GM23338 (cell line): Measurements from ENCODE around the gene NDUFB2. TPM values are rescaled to one million over a fixed set of nuclear protein-coding genes. Genes with fewer than 3 reads are reported as not detected.

Experiments used
- ATAC-seq: fragments of 200-7000 bp; cut with Tn5 transposase; 3 replicates; pipeline ENCODE4 v1.9.1; 2020
- DNase-seq: peaks from one replicate; pipeline ENCODE4 v3.0.0-alpha.2; 2015; ENCODE audit warnings: low spot score
- H2AFZ ChIP-seq: fragments of 200-600 bp; sonication (generic); 2 replicates; pipeline ENCODE4 v1.8.0; 2016; ENCODE audit warnings: antibody characterized with exemption, mild to moderate bottlenecking, moderate library complexity
- H3F3A ChIP-seq: fragments of 200-600 bp; sonication (generic); replicated peaks from 2 replicates; pipeline ENCODE4 v1.8.0; 2017; ENCODE audit warnings: antibody characterized with exemption, mixed run types, low read depth
- H3K27ac ChIP-seq: fragments of 200-600 bp; sonication (generic); 2 replicates; pipeline ENCODE4 v1.6.1; 2016; ENCODE audit warnings: low read depth
- H3K27me3 ChIP-seq: fragments of 200-600 bp; sonication (generic); 2 replicates; pipeline ENCODE4 v1.8.0; 2016; ENCODE audit warnings: mild to moderate bottlenecking, mixed run types, moderate library complexity; ENCODE audit not compliant: insufficient read depth
- H3K36me3 ChIP-seq: fragments of 200-600 bp; sonication (generic); 2 replicates; pipeline ENCODE4 v1.8.0; 2016; ENCODE audit warnings: mild to moderate bottlenecking; ENCODE audit not compliant: insufficient read depth
- H3K4me1 ChIP-seq: fragments of 200-600 bp; sonication (generic); 2 replicates; pipeline ENCODE4 v1.8.0; 2016; ENCODE audit warnings: mild to moderate bottlenecking, moderate library complexity; ENCODE audit not compliant: insufficient read depth
- H3K4me2 ChIP-seq: fragments of 200-600 bp; sonication (generic); 2 replicates; pipeline ENCODE4 v1.7.1; 2017; ENCODE audit warnings: mixed run types
- H3K4me3 ChIP-seq: fragments of 200-600 bp; sonication (generic); 2 replicates; pipeline ENCODE4 v1.6.1; 2016; ENCODE audit warnings: mixed run types
- H3K79me2 ChIP-seq: fragments of 200-600 bp; sonication (generic); replicated peaks from 2 replicates; pipeline ENCODE4 v1.8.0; 2017; ENCODE audit warnings: mild to moderate bottlenecking; ENCODE audit not compliant: insufficient read depth
- H3K9me2 ChIP-seq: fragments of 200-600 bp; sonication (generic); 2 replicates; pipeline ENCODE4 v1.8.0; 2017; ENCODE audit not compliant: insufficient read depth
- H4K20me1 ChIP-seq: fragments of 200-600 bp; sonication (generic); replicated peaks from 2 replicates; pipeline ENCODE4 v1.8.0; 2017; ENCODE audit warnings: mild to moderate bottlenecking; ENCODE audit not compliant: insufficient read depth
- H3K27ac Mint-ChIP-seq: 2 replicates; pipeline ENCODE4 v1.8.0; 2020; ENCODE audit warnings: inconsistent platforms, mild to moderate bottlenecking, moderate library complexity, mixed read lengths
- H3K27me3 Mint-ChIP-seq: 3 replicates; pipeline ENCODE4 v1.8.0; 2022; ENCODE audit warnings: low read depth, mild to moderate bottlenecking, moderate library complexity, mixed read lengths, inconsistent platforms; ENCODE audit not compliant: insufficient read depth, poor library complexity
- H3K36me3 Mint-ChIP-seq: 3 replicates; pipeline ENCODE4 v1.8.0; 2021; ENCODE audit warnings: low read depth, mild to moderate bottlenecking, inconsistent platforms, moderate library complexity, mixed read lengths
- H3K4me1 Mint-ChIP-seq: 3 replicates; pipeline ENCODE4 v1.8.0; 2020; ENCODE audit warnings: mild to moderate bottlenecking, inconsistent platforms, mixed read lengths
- H3K4me3 Mint-ChIP-seq: 3 replicates; pipeline ENCODE4 v1.8.0; 2021; ENCODE audit warnings: moderate library complexity, mild to moderate bottlenecking, inconsistent platforms, mixed read lengths
- H3K9me3 Mint-ChIP-seq: 3 replicates; pipeline ENCODE4 v1.8.0; 2020; ENCODE audit warnings: moderate library complexity, mild to moderate bottlenecking, inconsistent platforms, mixed read lengths
- CTCF ChIP-seq, 2 experiments: fragments of 200-600 bp in 1 of 2; sonication (generic) in 1 of 2; conservative IDR thresholded peaks; 2 replicates each; pipeline versions ENCODE4 v1.5.1 to v1.6.1; 2016 to 2017; ENCODE audit warnings: antibody characterized with exemption in 2 of 2, low read depth in 2 of 2, mild to moderate bottlenecking in 2 of 2, moderate library complexity in 1 of 2
- NANOG ChIP-seq: IDR thresholded peaks from 2 replicates; pipeline ENCODE4 v1.6.1; 2016; ENCODE audit warnings: antibody characterized with exemption, borderline replicate concordance
- POLR2AphosphoS5 ChIP-seq: IDR thresholded peaks from 2 replicates; pipeline ENCODE4 v1.6.1; 2016; ENCODE audit warnings: antibody characterized with exemption, low read depth
- ZNF331 ChIP-seq: fragments of 250-450 bp; sonication (Bioruptor Pico); IDR thresholded peaks from 2 replicates; pipeline ENCODE4 v1.5.0; 2020; ENCODE audit warnings: low read depth, mild to moderate bottlenecking, moderate library complexity
- polyA plus RNA-seq: library from polyadenylated mRNA; unstranded; fragments of >200 nt; fragmentation: Nextera tagmentation; extraction: Ambion mirVana; gene quantifications from 2 replicates; pipeline ENCODE4 v1.2.1, GENCODE V29; 2016
- total RNA-seq: library from RNA; depleted of rRNA; stranded (reverse); fragments of >200 nt; shearing (Covaris generic); gene quantifications from 2 replicates; pipeline ENCODE4 v1.2.3, GENCODE V29; 2014
- TF ChIP-seq, protein P1 (sequence below): fragments of 250-450 bp; sonication (Bioruptor Pico); IDR thresholded peaks from 2 replicates; pipeline ENCODE4 v1.5.0; 2020; ENCODE audit warnings: mild to moderate bottlenecking, moderate library complexity
- TF ChIP-seq, protein P2 (sequence below): IDR thresholded peaks from 2 replicates; pipeline ENCODE4 v1.6.1; 2016; ENCODE audit warnings: antibody characterized with exemption

Gene NDUFB2
- total and polyA plus RNA-seq, 2 experiments from 2014 or later = 306 to 382 TPM

DNA sequence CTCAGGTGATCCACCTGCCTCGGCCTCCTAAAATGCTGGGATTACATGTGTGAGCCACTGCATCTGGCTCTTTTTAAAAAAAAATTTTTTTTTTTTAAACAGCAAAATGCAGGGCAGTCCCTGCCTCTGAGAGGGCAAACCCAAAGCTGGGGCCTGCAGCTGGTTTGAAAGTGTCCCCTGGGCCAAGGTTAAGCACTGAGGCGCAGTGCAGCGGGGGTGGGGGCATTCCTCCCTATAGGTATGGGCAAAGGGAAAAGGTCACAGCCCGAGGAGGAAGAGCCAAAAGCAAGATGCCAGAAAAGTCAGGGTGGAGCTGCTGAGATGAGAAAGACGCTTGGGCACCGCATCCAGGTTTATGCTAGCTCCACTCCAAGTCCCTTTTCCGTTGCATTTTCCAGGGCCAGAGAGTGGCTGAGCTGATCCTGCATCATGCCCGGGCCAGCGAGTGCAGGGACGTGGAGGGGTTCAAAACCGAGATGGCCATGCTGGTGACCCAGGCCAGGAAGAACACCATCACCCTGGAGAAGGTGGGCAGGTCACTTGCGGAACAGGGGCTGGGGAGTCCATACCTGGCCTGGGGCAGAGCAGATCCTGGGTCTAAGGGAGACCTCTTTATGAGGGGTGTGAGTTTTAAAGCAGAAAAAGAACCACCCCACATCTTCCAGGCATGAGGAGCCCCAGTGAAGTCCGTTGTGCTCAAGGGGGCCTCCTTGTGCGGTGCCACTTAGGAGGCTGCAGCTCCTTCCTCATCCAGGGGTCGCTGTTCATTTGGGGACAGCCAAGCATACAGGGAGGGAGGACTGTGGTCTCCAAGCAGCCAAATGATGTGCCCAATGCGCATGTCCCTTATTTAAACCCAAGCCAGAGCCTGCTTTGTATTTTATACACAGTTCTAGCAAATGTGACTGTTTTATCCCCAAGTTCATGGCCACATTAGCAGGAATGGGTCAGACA, 7.0 kb upstream of the NDUFB2 start (continued):
- TF ChIP-seq, protein P1, sequence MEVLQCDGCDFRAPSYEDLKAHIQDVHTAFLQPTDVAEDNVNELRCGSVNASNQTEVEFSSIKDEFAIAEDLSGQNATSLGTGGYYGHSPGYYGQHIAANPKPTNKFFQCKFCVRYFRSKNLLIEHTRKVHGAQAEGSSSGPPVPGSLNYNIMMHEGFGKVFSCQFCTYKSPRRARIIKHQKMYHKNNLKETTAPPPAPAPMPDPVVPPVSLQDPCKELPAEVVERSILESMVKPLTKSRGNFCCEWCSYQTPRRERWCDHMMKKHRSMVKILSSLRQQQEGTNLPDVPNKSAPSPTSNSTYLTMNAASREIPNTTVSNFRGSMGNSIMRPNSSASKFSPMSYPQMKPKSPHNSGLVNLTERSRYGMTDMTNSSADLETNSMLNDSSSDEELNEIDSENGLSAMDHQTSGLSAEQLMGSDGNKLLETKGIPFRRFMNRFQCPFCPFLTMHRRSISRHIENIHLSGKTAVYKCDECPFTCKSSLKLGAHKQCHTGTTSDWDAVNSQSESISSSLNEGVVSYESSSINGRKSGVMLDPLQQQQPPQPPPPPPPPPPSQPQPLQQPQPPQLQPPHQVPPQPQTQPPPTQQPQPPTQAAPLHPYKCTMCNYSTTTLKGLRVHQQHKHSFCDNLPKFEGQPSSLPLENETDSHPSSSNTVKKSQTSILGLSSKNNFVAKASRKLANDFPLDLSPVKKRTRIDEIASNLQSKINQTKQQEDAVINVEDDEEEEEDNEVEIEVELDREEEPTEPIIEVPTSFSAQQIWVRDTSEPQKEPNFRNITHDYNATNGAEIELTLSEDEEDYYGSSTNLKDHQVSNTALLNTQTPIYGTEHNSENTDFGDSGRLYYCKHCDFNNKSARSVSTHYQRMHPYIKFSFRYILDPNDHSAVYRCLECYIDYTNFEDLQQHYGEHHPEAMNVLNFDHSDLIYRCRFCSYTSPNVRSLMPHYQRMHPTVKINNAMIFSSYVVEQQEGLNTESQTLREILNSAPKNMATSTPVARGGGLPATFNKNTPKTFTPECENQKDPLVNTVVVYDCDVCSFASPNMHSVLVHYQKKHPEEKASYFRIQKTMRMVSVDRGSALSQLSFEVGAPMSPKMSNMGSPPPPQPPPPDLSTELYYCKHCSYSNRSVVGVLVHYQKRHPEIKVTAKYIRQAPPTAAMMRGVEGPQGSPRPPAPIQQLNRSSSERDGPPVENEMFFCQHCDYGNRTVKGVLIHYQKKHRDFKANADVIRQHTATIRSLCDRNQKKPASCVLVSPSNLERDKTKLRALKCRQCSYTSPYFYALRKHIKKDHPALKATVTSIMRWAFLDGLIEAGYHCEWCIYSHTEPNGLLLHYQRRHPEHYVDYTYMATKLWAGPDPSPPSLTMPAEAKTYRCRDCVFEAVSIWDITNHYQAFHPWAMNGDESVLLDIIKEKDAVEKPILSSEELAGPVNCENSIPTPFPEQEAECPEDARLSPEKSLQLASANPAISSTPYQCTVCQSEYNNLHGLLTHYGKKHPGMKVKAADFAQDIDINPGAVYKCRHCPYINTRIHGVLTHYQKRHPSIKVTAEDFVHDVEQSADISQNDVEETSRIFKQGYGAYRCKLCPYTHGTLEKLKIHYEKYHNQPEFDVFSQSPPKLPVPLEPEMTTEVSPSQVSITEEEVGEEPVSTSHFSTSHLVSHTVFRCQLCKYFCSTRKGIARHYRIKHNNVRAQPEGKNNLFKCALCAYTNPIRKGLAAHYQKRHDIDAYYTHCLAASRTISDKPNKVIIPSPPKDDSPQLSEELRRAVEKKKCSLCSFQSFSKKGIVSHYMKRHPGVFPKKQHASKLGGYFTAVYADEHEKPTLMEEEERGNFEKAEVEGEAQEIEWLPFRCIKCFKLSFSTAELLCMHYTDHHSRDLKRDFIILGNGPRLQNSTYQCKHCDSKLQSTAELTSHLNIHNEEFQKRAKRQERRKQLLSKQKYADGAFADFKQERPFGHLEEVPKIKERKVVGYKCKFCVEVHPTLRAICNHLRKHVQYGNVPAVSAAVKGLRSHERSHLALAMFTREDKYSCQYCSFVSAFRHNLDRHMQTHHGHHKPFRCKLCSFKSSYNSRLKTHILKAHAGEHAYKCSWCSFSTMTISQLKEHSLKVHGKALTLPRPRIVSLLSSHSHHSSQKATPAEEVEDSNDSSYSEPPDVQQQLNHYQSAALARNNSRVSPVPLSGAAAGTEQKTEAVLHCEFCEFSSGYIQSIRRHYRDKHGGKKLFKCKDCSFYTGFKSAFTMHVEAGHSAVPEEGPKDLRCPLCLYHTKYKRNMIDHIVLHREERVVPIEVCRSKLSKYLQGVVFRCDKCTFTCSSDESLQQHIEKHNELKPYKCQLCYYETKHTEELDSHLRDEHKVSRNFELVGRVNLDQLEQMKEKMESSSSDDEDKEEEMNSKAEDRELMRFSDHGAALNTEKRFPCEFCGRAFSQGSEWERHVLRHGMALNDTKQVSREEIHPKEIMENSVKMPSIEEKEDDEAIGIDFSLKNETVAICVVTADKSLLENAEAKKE (CRISPR knock-in tag) = no peak
- no peak for TF ChIP-seq POLR2AphosphoS5

GRCh38 chr7:140691376-140692045, 5.0 kb upstream of the NDUFB2 start:
- Mint-ChIP-seq H3K27ac (no peak overlapping the region), H3K4me3 (no peak overlapping the region), H3K9me3 (no peaks in the 10 kb centered on the region; the same call in 2 of the 3 replicates), H3K4me1 (peaks cover 6% of the 10 kb centered on the region; the same call in 2 of the 3 replicates), H3K36me3 (peaks cover 3% of the 10 kb centered on the region; the same call in 2 of the 3 replicates), H3K27me3 (peaks cover 9% of the 10 kb centered on the region)
- Histone ChIP-seq H3K36me3 (no peaks in the 10 kb centered on the region), H3K4me1 (no peaks in the 10 kb centered on the region), H4K20me1 (no peaks in the 10 kb centered on the region), H3K27ac (no peak overlapping the region), H3K79me2 (no peaks in the 10 kb centered on the region), H3K27me3 (no peaks in the 10 kb centered on the region), H3K9me2 (no peaks in the 10 kb centered on the region), H3F3A (0 out of 2 replicates have a peak, but pooled peaks cover 3% of the 10 kb centered on the region), H2AFZ (no peak overlapping the region), H3K4me2 (no peak overlapping the region), H3K4me3 (no peak overlapping the region)
- ATAC-seq = peak; percentile 86
- peak; percentile 77 for DNase-seq
- TF ChIP-seq, protein P2, sequence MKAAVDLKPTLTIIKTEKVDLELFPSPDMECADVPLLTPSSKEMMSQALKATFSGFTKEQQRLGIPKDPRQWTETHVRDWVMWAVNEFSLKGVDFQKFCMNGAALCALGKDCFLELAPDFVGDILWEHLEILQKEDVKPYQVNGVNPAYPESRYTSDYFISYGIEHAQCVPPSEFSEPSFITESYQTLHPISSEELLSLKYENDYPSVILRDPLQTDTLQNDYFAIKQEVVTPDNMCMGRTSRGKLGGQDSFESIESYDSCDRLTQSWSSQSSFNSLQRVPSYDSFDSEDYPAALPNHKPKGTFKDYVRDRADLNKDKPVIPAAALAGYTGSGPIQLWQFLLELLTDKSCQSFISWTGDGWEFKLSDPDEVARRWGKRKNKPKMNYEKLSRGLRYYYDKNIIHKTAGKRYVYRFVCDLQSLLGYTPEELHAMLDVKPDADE = no peak
- TF ChIP-seq CTCF (conservative IDR thresholded peaks at IDR 0.05; ENCODE audit: low read depth in 2 of 2) (peak; percentile 49 to 68), NANOG (no peak), ZNF331 (CRISPR knock-in tag) (no peak)
